ENCODE data around the gene DNAJA4.

DNAJA4 gene

GRCh38 chr15:78321041-78321570 is 56.7 kb downstream of the DNAJA4 start:
- in situ Hi-C loops (cut with HindIII; ENCODE audit: low pct_ligation_motif_present, low sequenced_read_pairs) = no loop called here
- DNase-seq = no peak

DNA sequence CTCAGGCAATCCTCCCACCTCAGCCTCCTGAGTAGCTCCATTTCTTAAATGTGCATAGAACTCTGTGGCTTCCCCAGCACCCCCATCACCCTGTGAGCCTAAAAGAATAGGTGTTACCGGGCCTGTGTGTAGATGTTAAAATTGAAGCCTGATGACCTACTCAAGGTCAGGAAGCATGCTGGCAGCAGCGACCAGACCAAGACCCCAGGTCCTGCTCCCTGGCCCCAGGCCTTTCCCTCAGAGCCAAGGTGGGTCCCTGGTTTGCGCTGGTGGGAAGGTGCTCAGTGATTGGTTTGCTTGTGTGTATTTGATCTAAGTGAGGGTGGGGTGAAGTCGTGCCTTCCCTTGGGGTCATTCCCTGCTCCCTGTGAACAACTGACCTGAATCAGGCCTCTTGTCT is 57.4 kb downstream of the DNAJA4 start:
- Histone ChIP-seq H3K27ac (peak overlapping the region; percentile 29), H3K27me3 (replicated peaks) (no peaks in the 10 kb centered on the region), H3K36me3 (replicated peaks) (no peaks in the 10 kb centered on the region), H3K4me3 (ENCODE audit: low read depth, low read length) (no peak overlapping the region)
- TF ChIP-seq CTCF (IDR thresholded peaks at IDR 0.05; ENCODE audit: low read depth, low read length, missing control alignments) = no peak
- in situ Hi-C loops (cut with HindIII; ENCODE audit: low pct_ligation_motif_present, low sequenced_read_pairs) = no loop called here
- no peak for DNase-seq

More at GRCh38 chr15:78321041-78321570, 56.7 kb downstream of the DNAJA4 start:
- Histone ChIP-seq H3K27ac (no peak overlapping the region), H3K4me3 (ENCODE audit: low read depth, low read length) (no peak overlapping the region), H3K27me3 (replicated peaks) (no peaks in the 10 kb centered on the region), H3K36me3 (replicated peaks) (no peaks in the 10 kb centered on the region)
- TF ChIP-seq CTCF (IDR thresholded peaks at IDR 0.05; ENCODE audit: low read depth, low read length, missing control alignments) = no peak

DNA sequence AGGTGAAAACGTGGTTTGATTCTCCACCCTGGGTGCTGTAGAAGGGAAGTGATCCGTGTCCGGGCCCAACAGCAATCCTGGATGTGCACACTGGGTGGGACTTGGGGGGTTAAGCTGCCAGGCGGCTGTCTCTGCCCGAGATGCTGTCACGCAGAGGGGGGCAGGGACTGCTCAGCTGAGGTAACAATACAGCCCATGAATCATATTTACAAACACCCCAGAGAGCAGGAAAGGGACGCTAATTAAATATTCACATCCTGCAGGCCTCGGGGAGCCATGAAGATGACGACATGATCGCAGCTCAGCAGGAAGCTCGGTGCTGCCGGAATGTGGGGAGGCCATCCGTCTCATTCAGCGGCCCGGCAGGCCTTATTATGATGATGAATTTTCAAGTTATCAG is 57.9 kb downstream of the DNAJA4 start:
- DNase-seq = peak; percentile 64
- Histone ChIP-seq H3K27me3 (replicated peaks) (no peaks in the 10 kb centered on the region), H3K36me3 (replicated peaks) (no peaks in the 10 kb centered on the region), H3K4me3 (ENCODE audit: low read depth, low read length) (no peak overlapping the region), H3K27ac (peak overlapping the region; percentile 29)
- in situ Hi-C loops (cut with HindIII; ENCODE audit: low pct_ligation_motif_present, low sequenced_read_pairs) = no loop called here
- TF ChIP-seq CTCF (IDR thresholded peaks at IDR 0.05; ENCODE audit: low read depth, low read length, missing control alignments) = no peak

- no peak overlapping the region for H3K4me3 ChIP-seq (ENCODE audit: low read depth, low read length)
- DNase-seq = no peak
- TF ChIP-seq CTCF (IDR thresholded peaks at IDR 0.05; ENCODE audit: low read depth, low read length, missing control alignments) = no peak
- H3K27ac ChIP-seq = peak overlapping the region; percentile 29
- in situ Hi-C loops (cut with HindIII; ENCODE audit: low pct_ligation_motif_present, low sequenced_read_pairs) = no loop called here
- no peaks in the 10 kb centered on the region for H3K36me3 ChIP-seq (replicated peaks)
- H3K27me3 ChIP-seq (replicated peaks) = no peaks in the 10 kb centered on the region
These were observed 58.6 kb downstream of the DNAJA4 start for GRCh38 chr15:78322724-78323521.

DNA sequence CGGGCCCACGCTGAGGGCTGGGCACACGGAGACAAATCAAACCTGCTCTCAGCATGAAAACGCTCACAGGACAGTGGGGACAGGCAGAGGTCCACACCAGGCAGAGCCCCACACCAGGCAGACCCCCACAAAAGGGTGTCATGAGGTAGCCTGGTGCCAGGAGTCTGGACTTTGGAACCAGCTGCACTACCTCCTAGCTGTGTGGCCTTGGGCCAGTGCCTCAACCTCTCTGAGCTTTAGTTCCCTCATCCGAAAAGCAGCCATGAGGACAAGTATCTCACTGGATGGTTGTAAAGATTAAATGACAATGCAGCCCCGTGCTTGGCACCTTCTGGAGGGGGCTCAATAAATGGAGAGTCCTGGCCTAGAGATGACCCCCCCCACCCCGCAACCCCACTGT is 59.3 kb downstream of the DNAJA4 start:
- in situ Hi-C loops (cut with HindIII; ENCODE audit: low pct_ligation_motif_present, low sequenced_read_pairs) = no loop called here
- H3K36me3 ChIP-seq (replicated peaks) = no peaks in the 10 kb centered on the region
- DNase-seq = no peak
- no peak overlapping the region for H3K27ac ChIP-seq
- no peak overlapping the region for H3K4me3 ChIP-seq (ENCODE audit: low read depth, low read length)
- no peaks in the 10 kb centered on the region for H3K27me3 ChIP-seq (replicated peaks)
- no peak for TF ChIP-seq CTCF (IDR thresholded peaks at IDR 0.05; ENCODE audit: low read depth, low read length, missing control alignments)
